GM21529 (cell line): ENCODE measurements around the gene STAP2.
"Not testable (repeated sequence)": the region's sequence is repeated elsewhere in the genome, so short reads cannot be mapped to it uniquely, and the experiment has no call there.

Experiments
- ATAC-seq: cut with Tn5 transposase; IDR thresholded peaks from one replicate; pipeline ENCODE4 v1.9.1; 2021; ENCODE audit not compliant: unreplicated experiment

The STAP2 gene

GRCh38 chr19:4301590-4302242, 36.9 kb downstream of the STAP2 start:
- ATAC-seq, result no peak

- ATAC-seq, result no peak
Measured at GRCh38 chr19:4300589-4300988, 38.0 kb downstream of the STAP2 start.

DNA sequence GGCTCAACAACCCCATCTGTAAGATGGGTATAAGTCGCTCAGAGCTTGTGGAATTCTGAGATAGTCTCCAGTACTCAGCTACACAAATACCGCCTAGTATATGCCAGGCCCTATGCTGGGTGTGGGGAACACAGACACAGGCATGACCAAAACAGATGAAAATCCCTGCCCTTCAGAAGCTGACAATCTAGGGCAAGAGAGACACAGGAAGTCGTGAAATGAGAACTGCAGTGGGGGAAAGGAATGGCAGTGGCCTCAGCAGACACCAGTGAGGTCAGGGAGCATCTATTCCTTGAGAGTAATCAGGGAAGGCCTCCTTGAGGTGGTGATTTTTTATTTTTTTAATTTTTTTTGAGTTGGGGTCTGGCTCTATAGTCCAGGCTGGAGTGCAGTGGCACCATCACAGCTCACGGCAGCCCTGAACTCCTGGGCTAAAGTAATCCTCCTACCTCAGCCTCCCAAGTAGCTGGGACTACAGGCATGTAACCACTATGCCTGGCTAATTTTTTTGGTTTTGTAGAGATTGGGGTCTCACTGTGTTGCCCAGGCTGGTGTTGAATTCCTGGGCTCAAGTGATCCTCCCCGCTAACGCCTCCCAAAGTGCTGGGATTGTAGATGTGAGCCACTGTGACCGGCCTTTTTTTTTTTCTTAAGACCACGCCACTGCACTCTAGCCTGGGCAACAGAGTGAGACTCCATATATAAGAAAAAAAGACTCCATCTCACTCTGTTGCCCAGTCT, 39.6 kb downstream of the STAP2 start:
- ATAC-seq, result no peak

DNA sequence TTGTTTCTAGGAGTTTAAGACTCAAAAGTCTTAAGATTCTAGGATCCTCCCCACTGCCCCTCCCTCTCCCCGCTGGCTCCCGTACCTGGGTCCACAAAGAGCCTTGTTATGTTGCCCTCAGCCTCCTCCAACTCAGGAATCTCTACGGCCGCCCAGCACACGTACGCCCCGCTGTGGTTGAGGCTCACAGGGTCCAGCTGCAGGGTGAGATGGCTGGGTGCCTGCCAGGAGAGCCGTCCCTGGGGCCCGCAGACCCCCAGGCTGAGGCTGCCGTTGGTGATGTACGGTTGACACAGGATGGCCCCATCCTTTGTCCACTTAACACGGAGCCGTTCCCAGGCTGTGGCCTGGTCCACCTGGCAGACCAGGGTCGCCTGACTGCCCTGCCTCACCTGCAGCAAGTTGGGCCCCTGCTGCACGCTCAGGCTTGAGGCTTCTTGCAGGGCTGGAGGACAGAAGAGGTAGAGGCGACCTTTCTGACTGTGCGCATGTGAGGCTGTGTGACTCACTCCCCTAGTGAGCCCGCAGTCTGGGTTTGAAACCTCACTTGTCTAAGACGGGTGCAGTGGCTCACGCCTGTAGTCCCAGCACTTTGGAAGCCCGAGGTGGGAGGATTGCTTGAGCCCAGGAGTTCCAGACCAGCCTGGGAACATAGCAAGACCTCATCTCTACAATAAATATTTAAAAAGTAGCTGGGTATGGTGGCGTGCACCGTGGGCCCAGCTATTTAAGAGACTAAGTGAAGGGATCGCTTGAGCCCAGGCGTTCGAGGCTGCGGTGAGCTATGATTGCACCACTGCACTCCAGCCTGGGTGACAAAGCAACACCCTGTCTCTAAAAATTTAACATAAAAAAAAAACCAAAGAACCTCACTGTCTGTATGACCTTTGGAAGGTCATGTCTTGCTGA, 40.5 kb downstream of the STAP2 start:
- no peak for ATAC-seq

DNA sequence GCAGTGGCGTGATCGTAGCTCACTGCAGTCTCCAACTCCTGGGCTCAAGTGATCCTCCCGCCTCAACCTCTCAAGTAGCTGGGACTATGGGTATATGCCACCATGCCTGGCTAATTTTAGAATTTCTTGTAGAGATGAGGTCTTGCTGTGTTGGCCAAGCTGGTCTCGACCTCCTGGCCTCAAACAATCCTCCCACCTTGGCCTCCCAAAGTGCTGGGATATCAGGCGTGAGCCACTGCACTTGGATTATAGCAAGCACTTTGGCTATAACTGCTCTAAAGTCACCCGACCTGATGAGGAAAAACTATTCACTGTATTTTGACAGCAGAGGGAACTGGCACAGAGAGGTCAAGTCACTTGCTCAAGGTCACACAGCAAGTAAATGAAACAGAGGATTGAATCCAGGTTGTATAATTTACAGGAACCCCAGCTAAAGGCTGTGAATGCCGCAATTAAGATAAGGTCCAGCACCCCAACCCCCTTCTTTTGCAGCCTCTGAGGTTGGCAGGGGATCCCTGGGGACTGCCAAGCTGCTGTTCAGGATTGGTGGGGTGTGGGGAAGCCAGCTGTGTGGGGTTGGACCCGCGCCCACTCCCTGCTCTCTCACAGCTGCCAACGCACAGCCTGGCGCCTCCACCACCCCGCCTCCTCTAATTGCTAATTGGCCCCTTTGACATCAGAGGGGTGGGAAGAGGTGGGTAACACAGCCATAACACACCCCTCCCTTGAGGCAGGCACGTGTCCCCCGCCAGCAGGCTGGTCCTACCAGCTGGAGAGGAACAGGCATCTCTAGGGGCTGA, 42.5 kb downstream of the STAP2 start:
- no peak for ATAC-seq

DNA sequence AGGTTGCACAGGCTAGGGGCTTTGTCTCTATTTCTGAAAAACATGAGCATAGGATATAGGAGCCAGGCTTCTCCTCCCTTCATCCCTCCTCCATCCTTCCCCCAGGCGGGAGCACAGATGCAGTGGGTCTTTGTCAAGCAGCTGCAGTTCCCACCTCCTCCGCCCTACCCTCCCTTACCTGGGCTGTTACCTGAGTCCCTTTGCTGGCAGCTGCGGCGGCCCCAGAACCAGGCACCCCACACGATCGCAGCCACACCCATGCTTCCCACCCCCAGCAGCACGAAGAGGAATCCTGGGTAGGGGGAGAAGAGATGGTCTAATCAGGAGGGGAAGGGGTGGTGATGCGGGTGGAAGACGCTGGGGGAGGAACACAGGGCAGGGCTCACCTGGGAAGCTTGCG, 44.2 kb downstream of the STAP2 start:
- no peak for ATAC-seq

DNA sequence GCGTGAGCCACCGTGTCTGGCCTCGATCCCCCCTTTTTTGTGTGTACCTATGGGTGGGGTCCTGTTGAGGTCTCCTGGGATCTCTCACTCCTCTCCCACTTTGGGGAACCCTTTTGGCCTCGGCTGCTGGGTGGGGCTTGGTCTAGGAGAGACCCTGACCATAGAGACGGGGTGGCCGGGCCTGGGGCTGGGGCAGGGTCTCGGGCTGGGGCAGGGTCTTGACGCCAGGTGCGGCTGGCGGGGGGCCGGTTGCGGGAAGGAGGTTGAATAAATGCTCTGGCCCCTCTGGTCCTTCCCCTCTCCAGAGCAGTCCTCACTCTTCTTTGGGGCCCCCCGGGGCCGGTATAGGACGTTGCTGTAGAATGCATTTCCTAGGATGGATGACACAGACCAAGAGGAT, 46.1 kb downstream of the STAP2 start:
- ATAC-seq, result no peak

GRCh38 chr19:4291184-4291732, 47.4 kb downstream of the STAP2 start:
- no peak for ATAC-seq

DNA sequence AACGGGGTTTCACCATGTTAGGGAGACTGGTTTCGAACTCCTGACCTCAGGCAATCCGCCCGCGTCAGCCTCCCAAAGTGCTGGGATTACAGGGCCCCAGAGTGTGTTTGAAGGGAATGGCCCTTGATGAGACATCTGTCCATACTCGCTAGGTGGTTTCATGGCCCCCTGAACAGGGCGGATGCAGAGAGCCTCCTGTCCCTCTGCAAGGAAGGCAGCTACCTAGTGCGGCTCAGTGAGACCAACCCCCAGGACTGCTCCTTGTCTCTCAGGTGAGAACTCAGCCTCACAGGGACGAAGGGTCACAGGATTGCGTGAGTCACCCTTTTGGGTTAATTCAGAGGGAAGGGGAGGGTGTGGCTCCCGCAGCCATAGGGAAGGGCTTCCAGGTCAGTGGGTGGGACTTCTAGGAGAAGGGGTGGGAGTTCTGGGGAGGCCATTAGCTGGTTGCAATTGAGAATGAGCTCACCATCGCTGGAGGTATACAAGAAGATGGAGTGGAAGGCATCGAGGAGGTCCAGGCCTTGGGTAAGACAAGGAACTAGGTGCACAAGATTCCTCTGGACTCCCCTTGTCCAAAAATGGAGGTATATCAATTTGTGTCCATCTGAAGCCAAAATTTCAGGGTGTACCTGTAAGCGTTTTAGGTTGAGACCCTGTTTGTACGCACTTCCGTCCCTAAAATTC, 50.4 kb downstream of the STAP2 start:
- no peak for ATAC-seq

DNA sequence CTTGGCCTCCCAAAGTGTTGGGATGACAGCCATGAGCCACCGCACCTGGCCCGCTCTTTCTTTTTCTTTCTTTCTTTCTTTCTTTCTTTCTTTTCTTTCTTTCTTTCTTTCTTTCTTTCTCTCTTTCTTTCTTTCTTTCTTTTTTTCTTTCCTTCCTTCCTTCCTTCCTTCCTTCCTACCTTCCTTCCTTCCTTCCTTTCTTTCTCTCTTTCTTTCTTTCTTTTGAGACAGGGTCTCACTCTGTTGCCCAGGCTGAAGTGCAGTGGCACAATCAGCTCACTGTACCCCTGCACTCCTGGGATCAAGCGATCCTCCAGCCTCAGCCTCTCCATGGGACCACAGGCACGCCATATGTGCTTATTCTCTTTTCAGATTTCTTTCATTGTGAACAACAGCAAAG, 52.5 kb downstream of the STAP2 start:
- ATAC-seq, result not testable (repeated sequence)

GRCh38 chr19:4284974-4285373, 53.7 kb downstream of the STAP2 start:
- ATAC-seq, result no peak

DNA sequence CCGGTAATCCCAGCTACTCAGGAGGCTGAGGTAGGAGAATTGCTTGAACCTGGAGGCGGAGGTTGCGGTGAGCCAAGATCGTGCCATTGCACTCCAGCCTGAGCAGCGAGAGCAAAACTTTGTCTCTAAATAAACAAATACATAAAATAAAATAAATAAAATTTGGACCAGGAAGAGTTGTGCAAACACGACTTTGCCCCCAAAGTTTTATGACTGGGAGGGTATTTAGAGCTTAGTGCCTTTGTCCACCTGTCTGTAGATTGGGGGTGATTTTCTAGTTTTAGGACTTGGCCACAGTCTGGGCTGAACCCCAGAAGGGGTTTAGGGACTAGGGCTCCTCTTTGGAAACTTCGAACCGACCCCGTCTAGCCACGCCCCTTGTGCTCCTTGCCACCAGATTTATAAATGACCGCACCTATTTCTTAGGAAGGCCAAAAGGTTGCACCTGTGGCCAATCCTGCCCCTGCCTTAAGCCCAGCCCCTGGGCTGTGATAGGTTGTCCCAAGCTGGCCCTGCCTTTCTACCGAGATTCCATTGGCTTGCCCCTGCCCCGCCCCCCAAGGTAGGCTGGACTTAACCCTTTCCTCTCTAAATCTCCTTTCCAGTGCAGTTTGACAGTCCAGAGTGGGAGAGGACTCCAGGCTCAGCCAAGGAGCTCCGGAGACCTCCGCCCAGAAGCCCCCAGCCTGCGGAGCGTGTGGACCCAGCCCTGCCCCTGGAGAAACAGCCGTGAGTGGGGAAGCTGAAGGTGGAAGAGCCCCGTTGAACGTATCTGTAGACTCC, 54.3 kb downstream of the STAP2 start:
- no peak for ATAC-seq

GRCh38 chr19:4279530-4280422, 58.9 kb downstream of the STAP2 start:
- no peak for ATAC-seq

GRCh38 chr19:4279267-4279529, 59.4 kb downstream of the STAP2 start:
- ATAC-seq, result no peak

GRCh38 chr19:4278419-4279266, 60.0 kb downstream of the STAP2 start, which contains the start of gene SHD:
SHD (plus strand) TSS chr19:4279266; CDS start chr19:4280064, 798 bp downstream.
- no peak for ATAC-seq

DNA sequence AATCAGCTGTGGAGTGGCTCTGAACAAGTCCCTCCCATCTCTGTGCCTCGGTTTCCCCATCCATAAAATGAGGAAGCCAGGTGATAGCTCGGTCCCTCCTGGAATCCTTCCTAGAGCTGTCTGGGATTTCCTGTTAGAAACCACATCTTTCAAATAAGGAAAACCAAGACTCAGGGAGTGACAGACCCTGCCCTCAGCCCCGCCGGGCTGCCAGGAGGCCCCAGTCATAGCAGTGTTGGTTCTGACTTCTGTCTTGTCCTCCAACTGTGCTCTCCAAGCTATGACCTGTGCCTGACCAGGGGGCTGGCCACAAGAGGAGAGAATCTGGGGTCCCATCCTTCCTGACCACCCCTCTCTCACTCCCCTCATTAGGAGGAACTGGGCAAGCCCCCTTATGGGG, 60.6 kb downstream of the STAP2 start:
- no peak for ATAC-seq

- ATAC-seq, result no peak
Measured at GRCh38 chr19:4277191-4277696, 61.4 kb downstream of the STAP2 start.
